LNCAP (cell line): ENCODE results near the gene COL18A1.

Experiments
- TF ChIP-seq, protein P1 (sequence below): fragments of 450-650 bp; IDR thresholded peaks from 2 replicates; pipeline ENCODE4 v1.5.1; 2017; ENCODE audit warnings: mild to moderate bottlenecking

Gene COL18A1

DNA sequence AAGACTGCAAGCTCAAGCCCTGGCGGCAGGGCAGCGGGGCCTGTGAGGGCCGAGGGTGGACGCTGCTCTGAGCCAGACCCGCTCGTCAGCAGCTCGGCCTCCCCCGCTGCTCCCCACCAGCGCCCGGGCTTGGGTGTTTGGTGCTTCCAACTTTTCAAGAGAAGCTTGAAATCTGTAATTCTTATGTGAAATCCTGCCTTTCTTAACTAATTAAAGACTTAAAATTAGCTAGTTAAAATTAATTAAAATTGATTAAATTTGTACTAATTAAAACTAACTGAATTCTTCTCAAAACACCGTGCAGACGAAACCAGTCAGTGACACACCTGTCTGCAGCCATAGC lies 151.3 kb downstream of the COL18A1 start:
- TF ChIP-seq, protein P1, sequence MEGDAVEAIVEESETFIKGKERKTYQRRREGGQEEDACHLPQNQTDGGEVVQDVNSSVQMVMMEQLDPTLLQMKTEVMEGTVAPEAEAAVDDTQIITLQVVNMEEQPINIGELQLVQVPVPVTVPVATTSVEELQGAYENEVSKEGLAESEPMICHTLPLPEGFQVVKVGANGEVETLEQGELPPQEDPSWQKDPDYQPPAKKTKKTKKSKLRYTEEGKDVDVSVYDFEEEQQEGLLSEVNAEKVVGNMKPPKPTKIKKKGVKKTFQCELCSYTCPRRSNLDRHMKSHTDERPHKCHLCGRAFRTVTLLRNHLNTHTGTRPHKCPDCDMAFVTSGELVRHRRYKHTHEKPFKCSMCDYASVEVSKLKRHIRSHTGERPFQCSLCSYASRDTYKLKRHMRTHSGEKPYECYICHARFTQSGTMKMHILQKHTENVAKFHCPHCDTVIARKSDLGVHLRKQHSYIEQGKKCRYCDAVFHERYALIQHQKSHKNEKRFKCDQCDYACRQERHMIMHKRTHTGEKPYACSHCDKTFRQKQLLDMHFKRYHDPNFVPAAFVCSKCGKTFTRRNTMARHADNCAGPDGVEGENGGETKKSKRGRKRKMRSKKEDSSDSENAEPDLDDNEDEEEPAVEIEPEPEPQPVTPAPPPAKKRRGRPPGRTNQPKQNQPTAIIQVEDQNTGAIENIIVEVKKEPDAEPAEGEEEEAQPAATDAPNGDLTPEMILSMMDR: no peak

DNA sequence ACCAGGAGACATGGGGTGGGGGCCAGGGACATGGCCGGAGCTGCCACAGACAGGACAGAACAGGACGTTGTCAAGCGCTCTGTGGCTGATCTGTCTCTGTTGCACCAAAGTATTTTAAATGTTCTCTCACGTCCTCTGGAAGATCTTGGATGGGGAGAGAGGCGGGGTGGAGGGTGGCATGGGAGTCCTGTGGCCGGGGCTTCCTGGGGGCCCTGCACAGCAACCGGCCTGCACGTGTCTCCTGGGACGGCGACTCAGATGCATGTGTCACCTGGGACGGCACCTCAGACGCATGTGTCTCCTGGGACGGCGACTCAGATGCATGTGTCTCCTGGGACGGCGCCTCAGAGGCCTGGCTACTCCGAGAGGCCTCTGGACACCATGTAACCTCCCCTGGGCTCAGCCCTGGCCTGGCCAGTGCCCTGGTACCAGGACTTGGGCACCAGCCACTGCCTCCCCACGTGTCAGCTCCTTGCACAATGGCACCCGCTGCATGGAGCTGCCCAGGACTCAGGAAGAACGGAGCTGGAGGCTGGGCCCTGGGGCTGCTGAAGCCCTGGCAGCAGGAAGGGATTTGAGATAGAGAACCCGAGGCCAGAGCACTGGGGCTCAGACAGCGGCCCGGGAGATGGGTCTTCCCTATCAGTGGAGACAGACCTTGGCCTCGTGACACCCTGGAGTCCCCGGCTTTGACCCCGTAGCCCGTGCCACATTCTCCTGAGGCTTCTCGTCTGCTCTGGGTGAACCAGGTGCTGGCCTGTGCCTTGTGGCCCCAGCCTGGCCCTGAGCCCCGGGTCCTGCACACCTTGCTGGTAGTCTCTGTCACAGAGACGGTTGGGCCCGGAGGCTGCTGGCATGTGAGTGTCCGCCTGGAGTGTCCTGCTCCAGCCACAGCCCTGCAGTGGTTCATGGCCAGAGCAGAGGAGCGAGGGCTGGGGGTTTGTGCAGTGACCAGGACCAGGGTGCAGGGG lies 152.0 kb downstream of the COL18A1 start:
- TF ChIP-seq, protein P1: no peak

DNA sequence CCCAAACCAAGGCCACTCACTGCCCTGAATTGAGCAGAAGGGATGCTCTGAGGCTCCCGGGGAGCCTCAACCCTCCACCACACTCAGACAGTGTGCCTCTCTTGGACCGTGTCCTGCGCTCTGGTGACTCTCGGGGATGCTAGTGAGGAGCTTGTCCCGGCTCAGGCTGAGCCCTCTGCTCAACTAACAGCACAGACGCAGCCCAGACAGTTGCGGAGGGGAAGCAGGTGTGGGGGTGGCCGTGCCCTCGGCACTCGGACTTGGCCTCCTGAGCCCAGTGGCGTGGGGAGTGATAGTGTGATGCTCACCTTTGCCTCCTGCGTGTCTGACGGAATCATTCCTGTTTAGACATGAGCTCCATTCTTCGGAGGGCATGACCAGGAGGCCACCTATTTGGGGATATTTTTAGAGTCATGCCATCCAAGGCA lies 152.7 kb downstream of the COL18A1 start:
- TF ChIP-seq, protein P1: no peak

DNA sequence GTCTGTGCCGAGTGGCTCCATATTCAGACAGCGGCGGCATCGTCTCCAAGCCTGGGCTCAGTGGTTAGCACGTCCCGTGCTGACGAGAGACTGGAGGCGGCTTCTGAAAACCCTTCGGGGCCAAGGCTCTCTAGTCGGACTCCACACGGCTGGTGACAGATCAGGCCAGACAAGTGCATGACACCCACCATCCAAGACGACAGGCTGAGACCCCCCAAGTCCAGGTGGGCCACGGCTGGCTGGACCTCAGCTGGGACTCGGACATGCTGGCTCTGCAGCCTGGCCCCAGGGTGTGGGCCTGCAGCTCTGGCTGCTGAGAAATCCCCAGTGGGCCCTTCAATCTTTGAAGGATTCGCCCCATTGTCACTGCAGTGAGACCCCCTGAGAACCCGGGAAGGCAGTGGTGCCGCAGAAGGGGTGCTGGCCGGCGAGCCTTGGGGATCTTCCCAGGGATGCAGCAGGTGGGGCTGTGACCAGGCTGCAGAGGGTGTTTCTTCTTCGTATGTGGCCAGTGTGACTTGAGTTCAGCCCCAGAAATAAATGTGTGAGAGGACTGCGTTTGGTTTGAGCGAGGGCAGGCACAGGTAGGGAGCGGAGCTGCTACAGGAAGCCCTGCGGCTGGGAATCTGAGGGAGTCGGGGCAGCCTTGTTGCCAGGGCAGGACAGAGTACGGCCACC lies 153.2 kb downstream of the COL18A1 start:
- TF ChIP-seq, protein P1: no peak

DNA sequence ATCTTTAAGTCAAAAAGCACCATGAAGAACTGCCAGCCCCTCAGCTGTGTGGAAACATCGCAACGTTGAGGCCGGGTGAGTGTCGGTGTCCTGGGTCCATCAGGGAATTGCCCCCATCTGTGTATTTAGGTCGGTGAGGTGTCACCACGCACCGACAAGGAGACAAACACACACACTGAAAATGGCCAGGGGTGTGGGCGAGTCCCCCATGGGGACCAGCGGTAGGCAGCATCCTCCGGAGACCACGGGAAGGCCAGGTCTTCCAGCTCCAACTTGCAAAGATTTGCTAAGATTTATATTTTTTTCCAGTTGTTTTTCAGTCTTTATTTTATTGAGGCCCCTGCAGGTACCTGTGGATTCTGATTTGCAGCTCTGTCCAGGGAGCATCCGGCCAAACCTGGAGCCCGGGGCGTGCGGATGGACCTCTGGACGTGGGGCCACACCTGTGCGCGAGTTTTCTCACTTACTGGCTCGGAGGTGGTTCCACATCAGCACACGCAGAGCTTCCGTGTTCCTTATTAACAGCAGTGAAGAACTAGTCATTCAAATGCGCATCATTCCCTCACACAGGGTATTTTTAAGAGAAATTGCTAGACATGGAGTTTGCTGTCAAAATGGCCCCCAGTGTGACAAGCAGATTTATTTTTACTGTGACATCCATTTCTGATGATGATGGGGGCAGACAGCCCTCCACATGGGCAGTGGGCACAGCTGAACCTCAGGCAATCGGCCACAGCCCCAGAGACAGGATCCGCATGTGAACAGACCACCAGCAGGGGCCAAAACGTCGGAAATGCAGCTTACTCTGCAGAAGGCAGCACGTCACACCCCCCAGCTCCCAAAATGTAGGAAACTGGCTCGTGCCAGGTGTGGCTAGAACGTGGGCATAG lies 154.5 kb downstream of the COL18A1 start:
- TF ChIP-seq, protein P1: no peak

DNA sequence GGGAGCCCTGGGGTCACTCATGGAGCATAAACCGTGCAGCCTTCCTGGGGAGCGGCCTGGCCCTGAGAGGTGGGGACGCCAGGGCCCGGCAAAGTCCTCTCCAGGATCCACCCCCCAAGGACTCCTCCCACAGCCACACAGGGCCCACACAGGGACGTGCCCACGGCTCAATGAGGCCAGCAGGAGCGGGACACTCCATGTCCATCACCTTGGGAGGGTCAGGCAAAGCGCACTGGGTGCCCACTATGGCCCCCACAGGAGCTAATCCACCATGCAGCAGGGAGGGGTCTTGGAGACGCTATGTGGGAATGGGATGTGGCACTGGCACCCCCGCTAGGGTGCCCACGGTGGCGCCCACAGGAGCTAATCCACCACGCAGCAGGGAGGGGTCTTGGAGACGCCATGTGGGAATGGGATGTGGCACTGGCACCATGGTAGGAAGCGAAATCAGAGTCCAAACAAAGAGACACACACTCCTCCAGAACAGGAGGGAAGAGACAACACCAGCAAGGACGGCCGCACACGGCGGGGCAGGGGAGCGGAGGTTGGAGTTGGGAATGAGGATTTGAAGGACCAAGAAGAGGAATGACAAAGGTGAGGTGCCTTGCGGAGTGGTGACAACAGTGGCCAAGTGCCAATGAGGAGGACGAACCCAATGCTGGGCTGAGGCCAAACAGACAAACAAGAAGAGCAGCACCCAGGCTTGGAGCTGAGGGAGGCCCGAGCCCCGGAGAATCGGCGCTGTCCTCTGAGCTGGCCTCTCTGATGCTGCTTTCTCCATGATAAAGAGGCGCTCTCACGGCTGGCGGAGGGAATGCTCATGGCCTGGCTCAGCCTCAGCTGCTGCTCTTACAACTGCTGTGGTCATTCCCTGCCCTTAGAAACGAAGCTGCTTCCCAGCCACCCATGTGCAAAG lies 155.4 kb downstream of the COL18A1 start:
- TF ChIP-seq, protein P1: no peak
